HepG2 (cell line): ENCODE results near the gene P2RY2. TPM values are rescaled to one million over a fixed set of nuclear protein-coding genes. Genes with fewer than 3 reads are reported as not detected.

ENCODE experiments used
- ATAC-seq: fragments of 200-7000 bp; cut with Tn5 transposase; 3 replicates; pipeline ENCODE4 v1.9.1; 2020; ENCODE audit warnings: mild to moderate bottlenecking, moderate library complexity
- BruUV-seq: library from RNA; stranded (reverse); fragments of 400-500 nt; replicated peaks from 2 replicates; lab custom pipeline; 2021; lab: Mats Ljungman, UMichigan
- CTCF ChIA-PET: fragments of 300-600 bp; formaldehyde crosslinking; extraction: SDS; loops from one replicate; lab custom pipeline; 2021; ENCODE audit warnings: low total read pairs, inconsistent platforms, low intra/inter-chr PET ratio; lab: Yijun Ruan, JAX
- POLR2A ChIA-PET: fragments of 350-600 bp; sonication (Branson Sonifier 250); formaldehyde crosslinking; loops from one replicate; lab custom pipeline; 2020; ENCODE audit warnings: antibody characterized with exemption, inconsistent platforms; lab: Yijun Ruan, JAX
- DNase-seq: peaks from one replicate; pipeline ENCODE4 v3.0.0-alpha.2; 2015; ENCODE audit warnings: low spot score
- FAIRE-seq: peaks from 3 replicates; lab custom pipeline; 2011; peaks lifted over from hg19 to GRCh38; lab: Jason Lieb, UNC
- H2AFZ ChIP-seq: one replicate; pipeline ENCODE4 v1.6.1; 2011; ENCODE audit warnings: low read length, inconsistent platforms
- H3K27ac ChIP-seq: fragments of 300-600 bp; 3 replicates; pipeline ENCODE4 v1.8.0; 2011; ENCODE audit warnings: mixed run types, mild to moderate bottlenecking, mixed read lengths, low read length, inconsistent platforms; ENCODE audit not compliant: insufficient read depth; ENCODE audit errors: extremely low read length
- H3K27me3 ChIP-seq, 2 experiments: fragments of 200-600 bp in 1 of 2; 2 replicates in 1 of 2; 3 replicates in 1 of 2; pipeline versions ENCODE4 v1.6.0 to v1.8.0; 2011; ENCODE audit warnings: low read length in 2 of 2, mild to moderate bottlenecking in 2 of 2, moderate library complexity in 2 of 2, inconsistent platforms in 1 of 2; ENCODE audit not compliant: insufficient read depth in 2 of 2, control insufficient read depth in 1 of 2
- H3K36me3 ChIP-seq, 2 experiments: fragments of 200-600 bp in 1 of 2; replicated peaks in 1 of 2; 2 replicates in 1 of 2; 3 replicates in 1 of 2; pipeline versions ENCODE4 v1.5.1 to v1.8.0; 2011; ENCODE audit warnings: low read length in 2 of 2, inconsistent platforms in 1 of 2; ENCODE audit not compliant: insufficient read depth in 2 of 2, control insufficient read depth in 1 of 2
- H3K4me1 ChIP-seq: 2 replicates; pipeline ENCODE4 v1.5.1; 2012; ENCODE audit warnings: low read length, inconsistent platforms; ENCODE audit not compliant: insufficient read depth
- H3K4me2 ChIP-seq: 2 replicates; pipeline ENCODE4 v1.6.0; 2011; ENCODE audit warnings: low read depth, low read length, inconsistent platforms
- H3K4me3 ChIP-seq, 3 experiments: fragments of 200-600 bp in 1 of 3; sonication (generic), shearing (Covaris generic) in 1 of 3; replicated peaks in 1 of 3; 2 replicates each; pipeline ENCODE4 v1.5.1; 2011 to 2016; ENCODE audit warnings: low read length in 3 of 3, inconsistent platforms in 2 of 3, low read depth in 2 of 3, mild to moderate bottlenecking in 2 of 3, control low read depth in 1 of 3, mixed read lengths in 1 of 3; ENCODE audit not compliant: insufficient read depth in 1 of 3
- H3K79me2 ChIP-seq: one replicate; pipeline ENCODE4 v1.6.1; 2011; ENCODE audit warnings: low read length, inconsistent platforms; ENCODE audit not compliant: insufficient read depth
- H3K9ac ChIP-seq: 2 replicates; pipeline ENCODE4 v1.6.0; 2011; ENCODE audit warnings: mild to moderate bottlenecking, low read depth, low read length, inconsistent platforms; ENCODE audit not compliant: insufficient read depth
- H3K9me3 ChIP-seq: 2 replicates; pipeline ENCODE4 v1.5.1; 2012; ENCODE audit warnings: mild to moderate bottlenecking, low read length
- H4K20me1 ChIP-seq: 2 replicates; pipeline ENCODE4 v1.6.0; 2011; ENCODE audit warnings: inconsistent platforms, mild to moderate bottlenecking, low read length, moderate library complexity; ENCODE audit not compliant: insufficient read depth
- ATAD3A ChIP-seq: sonication (generic); formaldehyde crosslinking; IDR thresholded peaks from 2 replicates; pipeline ENCODE4 v1.4.0; 2020; ENCODE audit warnings: missing genetic modification reagents
- CENPX ChIP-seq: sonication (generic); formaldehyde crosslinking; IDR thresholded peaks from 2 replicates; pipeline ENCODE4 v1.9.0; 2021; ENCODE audit warnings: mild to moderate bottlenecking, missing genetic modification reagents, moderate library complexity
- FOXA1 ChIP-seq, 2 experiments: fragments of 450-650 bp in 1 of 2; sonication (generic) in 1 of 2; formaldehyde crosslinking in 1 of 2; IDR thresholded peaks; 2 replicates each; pipeline versions ENCODE4 v1.4.0 to v1.6.1; 2016 to 2020; ENCODE audit warnings: missing genetic modification reagents in 1 of 2
- FOXO1 ChIP-seq: sonication (generic); formaldehyde crosslinking; IDR thresholded peaks from 2 replicates; pipeline ENCODE4 v1.4.0; 2020; ENCODE audit warnings: missing genetic modification reagents
- GLI4 ChIP-seq: sonication (generic); formaldehyde crosslinking; IDR thresholded peaks from 2 replicates; pipeline ENCODE4 v1.5.1; 2020; ENCODE audit warnings: missing genetic modification reagents, mild to moderate bottlenecking, moderate library complexity, borderline replicate concordance
- GPN1 ChIP-seq: sonication (generic); formaldehyde crosslinking; IDR thresholded peaks from 2 replicates; pipeline ENCODE4 v1.5.1; 2020; ENCODE audit warnings: missing genetic modification reagents, borderline replicate concordance
- KDM6A ChIP-seq: IDR thresholded peaks from 2 replicates; pipeline ENCODE4 v1.6.1; 2016; ENCODE audit warnings: low read depth
- KLF15 ChIP-seq: sonication (generic); formaldehyde crosslinking; IDR thresholded peaks from 2 replicates; pipeline ENCODE4 v1.8.1; 2023; ENCODE audit warnings: borderline replicate concordance, mild to moderate bottlenecking, inconsistent platforms, missing genetic modification reagents, mixed read lengths
- MAF1 ChIP-seq: sonication (generic); formaldehyde crosslinking; IDR thresholded peaks from 2 replicates; pipeline ENCODE4 v1.5.0; 2020; ENCODE audit warnings: missing genetic modification reagents, borderline replicate concordance
- MXI1 ChIP-seq: IDR thresholded peaks from 3 replicates; pipeline ENCODE4 v1.6.1; 2012; ENCODE audit warnings: low read depth, low read length, inconsistent platforms, borderline replicate concordance
- ONECUT2 ChIP-seq: sonication (generic); formaldehyde crosslinking; IDR thresholded peaks from 2 replicates; pipeline ENCODE4 v1.4.0; 2020; ENCODE audit warnings: missing genetic modification reagents
- RARA ChIP-seq: IDR thresholded peaks from 2 replicates; pipeline ENCODE4 v1.6.1; 2016; ENCODE audit warnings: missing genetic modification reagents, missing compliant biosample characterization
- RNF2 ChIP-seq: fragments of 450-650 bp; conservative IDR thresholded peaks from 2 replicates; pipeline ENCODE4 v1.6.1; 2016; ENCODE audit warnings: low read depth
- SP5 ChIP-seq: IDR thresholded peaks from 2 replicates; pipeline ENCODE4 v1.6.1; 2016; ENCODE audit warnings: low read depth, borderline replicate concordance
- TARDBP ChIP-seq: sonication (generic); formaldehyde crosslinking; IDR thresholded peaks from 2 replicates; pipeline ENCODE4 v1.8.0; 2022; ENCODE audit warnings: mild to moderate bottlenecking, missing genetic modification reagents
- ZNF207 ChIP-seq: fragments of 450-650 bp; IDR thresholded peaks from 2 replicates; pipeline ENCODE4 v1.6.1; 2016; ENCODE audit warnings: antibody characterized with exemption, borderline replicate concordance
- WGBS: methylation state at CpG from one replicate; pipeline ENCODE4 v1.1.6; 2017; ENCODE audit warnings: low lambda C conversion rate; 5-methylcytosine and 5-hydroxymethylcytosine counted together
- in situ Hi-C: cut with HindIII; loops from 2 replicates; pipeline ENCODE4 v1.10.0; 2017; ENCODE audit warnings: low pct_unique_long_range_greater_than_20kb; ENCODE audit not compliant: extremely low pct_ligation_motif_present
- intact Hi-C: fragments of 100-400 bp; cut with micrococcal nuclease; formaldehyde crosslinking; loops from one replicate; pipeline ENCODE4 v1.10.0; 2022; ENCODE audit not compliant: unreplicated experiment
- polyA plus RNA-seq, 8 experiments: library from polyadenylated mRNA; depleted of rRNA in 3 of 8; stranded (reverse) in 7 of 8; unstranded in 1 of 8; fragments of >200 nt; fragmentation: Illumina TruSeq in 4 of 8; extraction: Trizol in 4 of 8; gene quantifications; 2 replicates each; pipeline versions ENCODE4 v1.2.1 to v1.2.3, GENCODE V29; 2011 to 2016; ENCODE audit warnings: low read depth in 4 of 8, missing spikeins in 1 of 8, mixed read lengths in 1 of 8; ENCODE audit not compliant: insufficient read depth in 1 of 8
- total RNA-seq, 5 experiments: library from RNA; depleted of rRNA; stranded (reverse); fragments of >200 nt; fragmentation: Illumina TruSeq; extraction: Trizol; gene quantifications; 2 replicates each; pipeline ENCODE4 v1.2.3, GENCODE V29; 2016; ENCODE audit warnings: low read depth in 1 of 5
- TF ChIP-seq, protein P1 (sequence below): sonication (generic); formaldehyde crosslinking; IDR thresholded peaks from 2 replicates; pipeline ENCODE4 v1.4.0; 2020; ENCODE audit warnings: missing genetic modification reagents
- TF ChIP-seq, protein P2 (sequence below): IDR thresholded peaks from 2 replicates; pipeline ENCODE4 v1.6.1; 2016; ENCODE audit warnings: low read depth, borderline replicate concordance

Gene P2RY2
- total and polyA plus RNA-seq, 2 of the 13 experiments (the other 11 are each of a cell fraction or from before 2014, with no cell fraction given), result 0.95 to 3.1 TPM

DNA sequence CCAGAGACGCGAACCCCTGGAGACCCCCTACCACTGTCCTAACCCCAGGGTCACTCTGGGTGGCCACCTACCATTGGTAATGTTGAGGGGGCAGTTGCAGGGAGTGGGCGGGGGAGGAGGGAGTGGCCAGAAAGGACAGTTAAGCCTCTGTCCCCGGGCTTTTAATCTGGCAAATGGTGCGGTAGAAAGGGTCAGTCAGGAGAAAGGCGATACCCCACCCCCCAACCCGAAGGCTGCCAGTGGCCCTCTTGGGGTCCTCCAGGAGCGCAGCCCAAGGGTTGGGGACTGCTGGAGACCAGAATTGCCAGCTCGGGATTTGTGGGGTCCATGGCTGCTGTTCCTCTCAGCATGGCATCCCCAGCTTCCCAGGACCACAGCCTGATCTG lies 742 bp downstream of the P2RY2 start:
- in situ Hi-C loops (no loop called here), intact Hi-C loops (no loop called here)
- FAIRE-seq, result no peak
- no TSS peak for BruUV-seq
- H3K4me1 ChIP-seq, result peaks cover 63% of the 10 kb centered on the region
- no peak overlapping the region for H2AFZ ChIP-seq
- no peaks in the 10 kb centered on the region for H3K9me3 ChIP-seq
- TF ChIP-seq KDM6A (CRISPR knock-in tag), result no peak
- no peak for TF ChIP-seq MXI1
- TF ChIP-seq KLF15, result no peak
- TF ChIP-seq CENPX (CRISPR knock-in tag), result no peak
- no peak for TF ChIP-seq RARA (CRISPR knock-in tag)
- no peak for TF ChIP-seq SP5
- TF ChIP-seq MAF1 (CRISPR knock-in tag), result no peak
- no peak for TF ChIP-seq ZNF207
- TF ChIP-seq GPN1 (CRISPR knock-in tag), result no peak
- TF ChIP-seq, protein P1, sequence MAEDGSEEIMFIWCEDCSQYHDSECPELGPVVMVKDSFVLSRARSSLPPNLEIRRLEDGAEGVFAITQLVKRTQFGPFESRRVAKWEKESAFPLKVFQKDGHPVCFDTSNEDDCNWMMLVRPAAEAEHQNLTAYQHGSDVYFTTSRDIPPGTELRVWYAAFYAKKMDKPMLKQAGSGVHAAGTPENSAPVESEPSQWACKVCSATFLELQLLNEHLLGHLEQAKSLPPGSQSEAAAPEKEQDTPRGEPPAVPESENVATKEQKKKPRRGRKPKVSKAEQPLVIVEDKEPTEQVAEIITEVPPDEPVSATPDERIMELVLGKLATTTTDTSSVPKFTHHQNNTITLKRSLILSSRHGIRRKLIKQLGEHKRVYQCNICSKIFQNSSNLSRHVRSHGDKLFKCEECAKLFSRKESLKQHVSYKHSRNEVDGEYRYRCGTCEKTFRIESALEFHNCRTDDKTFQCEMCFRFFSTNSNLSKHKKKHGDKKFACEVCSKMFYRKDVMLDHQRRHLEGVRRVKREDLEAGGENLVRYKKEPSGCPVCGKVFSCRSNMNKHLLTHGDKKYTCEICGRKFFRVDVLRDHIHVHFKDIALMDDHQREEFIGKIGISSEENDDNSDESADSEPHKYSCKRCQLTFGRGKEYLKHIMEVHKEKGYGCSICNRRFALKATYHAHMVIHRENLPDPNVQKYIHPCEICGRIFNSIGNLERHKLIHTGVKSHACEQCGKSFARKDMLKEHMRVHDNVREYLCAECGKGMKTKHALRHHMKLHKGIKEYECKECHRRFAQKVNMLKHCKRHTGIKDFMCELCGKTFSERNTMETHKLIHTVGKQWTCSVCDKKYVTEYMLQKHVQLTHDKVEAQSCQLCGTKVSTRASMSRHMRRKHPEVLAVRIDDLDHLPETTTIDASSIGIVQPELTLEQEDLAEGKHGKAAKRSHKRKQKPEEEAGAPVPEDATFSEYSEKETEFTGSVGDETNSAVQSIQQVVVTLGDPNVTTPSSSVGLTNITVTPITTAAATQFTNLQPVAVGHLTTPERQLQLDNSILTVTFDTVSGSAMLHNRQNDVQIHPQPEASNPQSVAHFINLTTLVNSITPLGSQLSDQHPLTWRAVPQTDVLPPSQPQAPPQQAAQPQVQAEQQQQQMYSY (CRISPR knock-in tag), result no peak
- no peak for TF ChIP-seq RNF2
- no peak for TF ChIP-seq TARDBP (CRISPR knock-in tag)
- no peak for TF ChIP-seq FOXO1 (CRISPR knock-in tag)
- TF ChIP-seq, protein P2, sequence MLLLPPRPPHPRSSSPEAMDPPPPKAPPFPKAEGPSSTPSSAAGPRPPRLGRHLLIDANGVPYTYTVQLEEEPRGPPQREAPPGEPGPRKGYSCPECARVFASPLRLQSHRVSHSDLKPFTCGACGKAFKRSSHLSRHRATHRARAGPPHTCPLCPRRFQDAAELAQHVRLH (CRISPR knock-in tag), result no peak
- TF ChIP-seq FOXA1 (IDR thresholded peaks at IDR 0.05), result no peak
- no peak for TF ChIP-seq FOXA1 (CRISPR knock-in tag; IDR thresholded peaks at IDR 0.05)
- no peak for TF ChIP-seq ATAD3A (CRISPR knock-in tag)
- TF ChIP-seq ONECUT2, result no peak
- TF ChIP-seq GLI4 (CRISPR knock-in tag), result no peak
- H3K4me3 ChIP-seq, result peak overlapping the region; percentile 46 to 68 (median 57); a peak in 4 of 6 replicates
- H3K9ac ChIP-seq, result no peak overlapping the region
- H3K27ac ChIP-seq, result no peak overlapping the region
- H3K79me2 ChIP-seq, result no peaks in the 10 kb centered on the region
- ChIA-PET POLR2A (no interaction called here), CTCF (interaction anchor here (1.1 to 1.7 kb wide), 2 partner anchors 24 to 31 kb away, joined by 3 to 5 read pairs; no protein-coding TSS in a partner anchor)
- no peaks in the 10 kb centered on the region for H4K20me1 ChIP-seq
- ATAC-seq, result no peak
- H3K27me3 ChIP-seq, result peaks cover 2 to 23% of the 10 kb centered on the region in 2 experiments; a peak in 3 of 5 replicates
- 25% methylated on average over 3 of the region's 9 CpGs for WGBS
- no peaks in the 10 kb centered on the region for H3K36me3 ChIP-seq
- H3K4me2 ChIP-seq, result peak overlapping the region; percentile 82
- DNase-seq, result no peak
